IMR-90 (cell line): Measurements from ENCODE around the gene DAGLA. TPM values are rescaled to one million over a fixed set of nuclear protein-coding genes. Genes with fewer than 3 reads are reported as not detected.

Experiments
- ATAC-seq: fragments of 200-7000 bp; cut with Tn5 transposase; 2 replicates; pipeline ENCODE4 v1.9.1; 2020; ENCODE audit warnings: low read depth, mild to moderate bottlenecking, moderate library complexity
- BruUV-seq: library from RNA; stranded (reverse); fragments of 400-500 nt; replicated peaks from 2 replicates; lab custom pipeline; 2021; lab: Mats Ljungman, UMichigan
- CTCF ChIA-PET: fragments of 300-600 bp; formaldehyde crosslinking; extraction: SDS; loops from one replicate; lab custom pipeline; 2021; ENCODE audit warnings: antibody characterized with exemption; lab: Yijun Ruan, JAX
- POLR2A ChIA-PET: fragments of 300-600 bp; sonication (Branson Sonifier 250); formaldehyde crosslinking; loops from one replicate; lab custom pipeline; 2022; ENCODE audit warnings: antibody characterized with exemption; ENCODE audit not compliant: unreplicated experiment; lab: Charles Lee
- DNase-seq: peaks from one replicate; pipeline ENCODE4 v3.0.0; 2013
- H2AFZ ChIP-seq: replicated peaks from 2 replicates; pipeline ENCODE3; 2013; ENCODE audit warnings: low read length, mild to moderate bottlenecking; ENCODE audit not compliant: poor library complexity
- H2AK5ac ChIP-seq: 2 replicates; pipeline ENCODE4 v1.6.1; 2013; ENCODE audit warnings: low read depth, low read length, inconsistent platforms
- H2AK9ac ChIP-seq: replicated peaks from 2 replicates; pipeline ENCODE3; 2013; ENCODE audit warnings: mild to moderate bottlenecking, low read depth, low read length, moderate library complexity; ENCODE audit not compliant: poor library complexity
- H2BK120ac ChIP-seq: 2 replicates; pipeline ENCODE4 v1.6.1; 2013; ENCODE audit warnings: low read depth, low read length, inconsistent platforms
- H2BK15ac ChIP-seq: 3 replicates; pipeline ENCODE4 v1.6.1; 2013; ENCODE audit warnings: low read depth, low read length, inconsistent platforms
- H2BK20ac ChIP-seq: 2 replicates; pipeline ENCODE4 v1.6.1; 2013; ENCODE audit warnings: low read depth, mild to moderate bottlenecking, inconsistent platforms, low read length, moderate library complexity
- H2BK5ac ChIP-seq: 2 replicates; pipeline ENCODE4 v1.6.1; 2013; ENCODE audit warnings: mild to moderate bottlenecking, low read depth, low read length, inconsistent platforms; ENCODE audit not compliant: poor library complexity, severe bottlenecking
- H3K14ac ChIP-seq: replicated peaks from 2 replicates; pipeline ENCODE4 v1.6.1; 2013; ENCODE audit warnings: low read depth, low read length, inconsistent platforms
- H3K18ac ChIP-seq: 2 replicates; pipeline ENCODE4 v1.6.1; 2013; ENCODE audit warnings: low read depth, low read length, control low read depth
- H3K23ac ChIP-seq: 2 replicates; pipeline ENCODE4 v1.6.1; 2013; ENCODE audit warnings: low read depth, low read length, inconsistent platforms
- H3K27ac ChIP-seq: 2 replicates; pipeline ENCODE4 v1.5.1; 2013; ENCODE audit warnings: mild to moderate bottlenecking, control low read depth, low read length; ENCODE audit not compliant: insufficient read depth
- H3K27me3 ChIP-seq: 2 replicates; pipeline ENCODE4 v1.6.1; 2013; ENCODE audit warnings: low read length; ENCODE audit not compliant: control insufficient read depth, insufficient read depth
- H3K36me3 ChIP-seq: 2 replicates; pipeline ENCODE4 v1.6.1; 2013; ENCODE audit warnings: low read length, mixed read lengths; ENCODE audit not compliant: control insufficient read depth, insufficient read depth
- H3K4ac ChIP-seq: 2 replicates; pipeline ENCODE4 v1.6.1; 2013; ENCODE audit warnings: low read depth, low read length, inconsistent platforms
- H3K4me1 ChIP-seq: 2 replicates; pipeline ENCODE4 v1.6.1; 2013; ENCODE audit warnings: low read length, mixed read lengths; ENCODE audit not compliant: control insufficient read depth, insufficient read depth
- H3K4me2 ChIP-seq: 2 replicates; pipeline ENCODE4 v1.6.1; 2013; ENCODE audit warnings: low read depth, mild to moderate bottlenecking, control low read depth, low read length, moderate library complexity
- H3K4me3 ChIP-seq: 2 replicates; pipeline ENCODE4 v1.5.1; 2013; ENCODE audit warnings: low read depth, mild to moderate bottlenecking, control low read depth, low read length, moderate library complexity; ENCODE audit not compliant: insufficient read depth
- H3K56ac ChIP-seq: 2 replicates; pipeline ENCODE4 v1.6.1; 2013; ENCODE audit warnings: low read length, inconsistent platforms; ENCODE audit not compliant: insufficient read depth; ENCODE audit errors: extremely low read depth
- H3K79me1 ChIP-seq, 2 experiments: 2 replicates each; pipeline ENCODE4 v1.6.1; 2013; ENCODE audit warnings: low read length in 2 of 2, inconsistent platforms in 1 of 2, low read depth in 1 of 2
- H3K9ac ChIP-seq: 2 replicates; pipeline ENCODE4 v1.6.1; 2013; ENCODE audit warnings: low read depth, low read length, control low read depth
- H3K9me1 ChIP-seq: 2 replicates; pipeline ENCODE4 v1.6.1; 2013; ENCODE audit warnings: low read length, inconsistent platforms; ENCODE audit not compliant: insufficient read depth
- H3K9me3 ChIP-seq: 2 replicates; pipeline ENCODE4 v1.6.1; 2013; ENCODE audit warnings: low read length; ENCODE audit not compliant: control insufficient read depth, insufficient read depth
- H4K20me1 ChIP-seq: 2 replicates; pipeline ENCODE4 v1.6.1; 2013; ENCODE audit warnings: low read length, inconsistent platforms; ENCODE audit not compliant: insufficient read depth
- H4K5ac ChIP-seq: 2 replicates; pipeline ENCODE4 v1.6.1; 2013; ENCODE audit warnings: mild to moderate bottlenecking, low read depth, low read length, control low read depth
- H4K8ac ChIP-seq, 2 experiments: 2 replicates each; pipeline ENCODE4 v1.6.1; 2013; ENCODE audit warnings: low read depth in 2 of 2, low read length in 2 of 2, control low read depth in 1 of 2, inconsistent platforms in 1 of 2
- H4K91ac ChIP-seq: 2 replicates; pipeline ENCODE4 v1.6.1; 2013; ENCODE audit warnings: low read depth, low read length, inconsistent platforms; ENCODE audit not compliant: insufficient read depth
- BHLHE40 ChIP-seq: fragments of 150-350 bp; IDR thresholded peaks from 2 replicates; pipeline ENCODE4 v1.6.1; 2016; ENCODE audit warnings: mild to moderate bottlenecking, low read depth, low read length
- CEBPB ChIP-seq: IDR thresholded peaks from 2 replicates; pipeline ENCODE4 v1.6.1; 2012; ENCODE audit warnings: low read depth, low read length, improper control_type of control experiment
- CHD1 ChIP-seq: IDR thresholded peaks from 2 replicates; pipeline ENCODE4 v1.6.1; 2012; ENCODE audit warnings: low read depth, low read length, improper control_type of control experiment
- FOS ChIP-seq: fragments of 150-350 bp; IDR thresholded peaks from 2 replicates; pipeline ENCODE4 v1.6.1; 2016; ENCODE audit warnings: low read depth, low read length
- MAFK ChIP-seq: IDR thresholded peaks from 2 replicates; pipeline ENCODE4 v1.6.1; 2012; ENCODE audit warnings: low read depth, low read length, improper control_type of control experiment
- MAZ ChIP-seq: IDR thresholded peaks from 2 replicates; pipeline ENCODE4 v1.6.1; 2012; ENCODE audit warnings: low read depth, mild to moderate bottlenecking, low read length, improper control_type of control experiment, moderate library complexity, borderline replicate concordance
- RFX5 ChIP-seq: IDR thresholded peaks from 2 replicates; pipeline ENCODE4 v1.8.0; 2012; ENCODE audit warnings: low read depth, mild to moderate bottlenecking, low read length, moderate library complexity
- SMC3 ChIP-seq: fragments of 150-350 bp; IDR thresholded peaks from 2 replicates; pipeline ENCODE4 v1.6.1; 2016; ENCODE audit warnings: low read depth, mild to moderate bottlenecking, antibody characterized with exemption, low read length, moderate library complexity
- WGBS, 2 experiments: methylation state at CpG; one replicate each; pipeline versions ENCODE4 v1.1.5 to v1.1.7; 2013; ENCODE audit warnings: missing lambda C conversion rate in 2 of 2; ENCODE audit not compliant: insufficient read length in 1 of 2; ENCODE audit errors: extremely low coverage in 2 of 2; 5-methylcytosine and 5-hydroxymethylcytosine counted together
- dilution Hi-C: fragments of 300-500 bp; cut with HindIII; formaldehyde crosslinking; loops from one replicate; pipeline ENCODE4 v1.14.3; 2018; ENCODE audit warnings: low sequenced_read_pairs; ENCODE audit not compliant: unreplicated experiment
- in situ Hi-C: fragments of 300-500 bp; cut with MboI; formaldehyde crosslinking; loops from 3 replicates; pipeline ENCODE4 v1.14.3; 2019; ENCODE audit warnings: low sequenced_read_pairs, inconsistent platforms, mixed read lengths
- intact Hi-C: fragments of 100-400 bp; cut with micrococcal nuclease; formaldehyde crosslinking; loops from 2 replicates; pipeline ENCODE4 v1.10.0; 2022
- polyA plus RNA-seq, 3 experiments: library from polyadenylated mRNA; depleted of rRNA; stranded (reverse); fragments of >200 nt; gene quantifications; 2 replicates each; pipeline ENCODE4 v1.2.3, GENCODE V29; 2012; ENCODE audit warnings: low replicate concordance in 1 of 3
- total RNA-seq: library from RNA; depleted of rRNA; stranded (reverse); fragments of >200 nt; gene quantifications from 2 replicates; pipeline ENCODE4 v1.2.3, GENCODE V29; 2012
- TF ChIP-seq, protein P1 (sequence below): fragments of 150-350 bp; IDR thresholded peaks from 2 replicates; pipeline ENCODE4 v1.6.1; 2017; ENCODE audit warnings: mild to moderate bottlenecking, antibody characterized with exemption, low read length, low read depth

The DAGLA gene
- total and polyA plus RNA-seq, 2 of the 4 experiments (the other 2 are of a cell fraction), result 0.90 to 3.8 TPM

DNA sequence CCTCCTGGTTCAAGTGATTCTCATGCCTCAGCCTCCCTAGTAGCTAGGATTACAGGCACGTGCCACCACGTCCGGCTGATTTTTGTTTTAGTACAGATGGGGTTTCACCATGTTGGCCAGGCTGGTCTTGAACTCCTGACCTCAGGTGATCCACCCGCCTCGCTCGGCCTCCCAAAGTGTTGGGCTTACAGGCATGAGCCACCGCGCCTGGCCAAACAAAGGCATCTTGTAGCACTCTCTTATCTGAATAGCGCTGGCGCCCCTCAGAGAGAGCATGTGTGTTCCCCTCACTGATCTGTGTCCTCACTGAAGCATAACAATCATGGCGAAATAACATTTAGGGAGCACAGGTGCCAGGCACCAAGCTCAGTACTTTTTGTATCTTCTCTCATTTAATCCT, 7.2 kb downstream of the DAGLA start:
- Histone ChIP-seq H4K5ac (no peak overlapping the region), H3K4ac (no peak overlapping the region), H2AK9ac (no peak overlapping the region), H2BK20ac (no peak overlapping the region), H3K18ac (no peak overlapping the region), H3K27me3 (peaks cover 54% of the 10 kb centered on the region), H4K8ac (no peak overlapping the region), H4K20me1 (0 out of 2 replicates have a peak, but pooled peaks cover 4% of the 10 kb centered on the region), H3K23ac (no peak overlapping the region), H3K4me2 (no peak overlapping the region), H2BK15ac (no peak overlapping the region), H3K36me3 (no peaks in the 10 kb centered on the region), H2AK5ac (no peak overlapping the region), H3K4me3 (no peak overlapping the region), H3K4me1 (peaks cover 1% of the 10 kb centered on the region; the same call in 1 of the 2 replicates), H4K91ac (no peak overlapping the region), H3K9ac (no peak overlapping the region), H3K27ac (no peak overlapping the region), H3K14ac (no peak overlapping the region), H2AFZ (no peak overlapping the region), H3K9me1 (no peaks in the 10 kb centered on the region), H3K56ac (no peak overlapping the region), H2BK5ac (no peak overlapping the region), H3K79me1 (no peaks in the 10 kb centered on the region), H2BK120ac (no peak overlapping the region), H3K9me3 (no peaks in the 10 kb centered on the region)
- DNase-seq, result no peak
- ChIA-PET CTCF (no interaction called here), POLR2A (no interaction called here)
- no TSS peak for BruUV-seq
- dilution Hi-C loops, result no loop called here
- TF ChIP-seq, protein P1, sequence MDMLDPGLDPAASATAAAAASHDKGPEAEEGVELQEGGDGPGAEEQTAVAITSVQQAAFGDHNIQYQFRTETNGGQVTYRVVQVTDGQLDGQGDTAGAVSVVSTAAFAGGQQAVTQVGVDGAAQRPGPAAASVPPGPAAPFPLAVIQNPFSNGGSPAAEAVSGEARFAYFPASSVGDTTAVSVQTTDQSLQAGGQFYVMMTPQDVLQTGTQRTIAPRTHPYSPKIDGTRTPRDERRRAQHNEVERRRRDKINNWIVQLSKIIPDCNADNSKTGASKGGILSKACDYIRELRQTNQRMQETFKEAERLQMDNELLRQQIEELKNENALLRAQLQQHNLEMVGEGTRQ, result no peak
- TF ChIP-seq FOS, result no peak
- TF ChIP-seq CEBPB, result no peak
- TF ChIP-seq BHLHE40, result no peak
- TF ChIP-seq CHD1, result no peak
- TF ChIP-seq MAFK, result no peak
- no peak for TF ChIP-seq MAZ
- no peak for TF ChIP-seq SMC3
- no peak for TF ChIP-seq RFX5
- no peak for ATAC-seq
- intact Hi-C loops, result no loop called here
- 94% methylated on average over 8 of the region's 11 CpGs; no CpG with 5 or more reads in 1 of the 2 experiments for WGBS, 2 experiments
- in situ Hi-C loops, result no loop called here
